Adipose tissue (tissue), 3 donors: ENCODE measurements around the gene TRIP13. TPM values are rescaled to one million over a fixed set of nuclear protein-coding genes. Genes with fewer than 3 reads are reported as not detected.
"Not testable (repeated sequence)": the region's sequence is repeated elsewhere in the genome, so short reads cannot be mapped to it uniquely, and the experiment has no call there.

Source experiments
- H3K27ac ChIP-seq: one replicate; pipeline ENCODE4 v1.5.1; 2013; ENCODE audit warnings: low read depth, low read length
- WGBS, 3 donors: extraction: QIAGEN DNeasy Blood & Tissue Kit; methylation state at CpG; one replicate each; pipeline ENCODE4 v1.1.7; 2013; 5-methylcytosine and 5-hydroxymethylcytosine counted together
- polyA plus RNA-seq, 3 donors: library from polyadenylated mRNA; stranded (reverse); fragments of 200-250 nt; gene quantifications; one replicate each; pipeline ENCODE4 v1.2.3, GENCODE V29; 2013
- donor health status: healthy with polysubstance abuse.
- donor health status: Bipolar disorder and iron deficiency.
- donor health status: healthy.

The TRIP13 gene
- polyA plus RNA-seq, 3 donors, result 0.58 to 1.5 (median 1.5) TPM

- 87 to 96% (median 87%) methylated on average over 6 of the region's 6 CpGs for WGBS, 3 donors
Measured at GRCh38 chr5:867300-867870, 25.3 kb upstream of the TRIP13 start.

GRCh38 chr5:868428-869135 is 24.1 kb upstream of the TRIP13 start:
- H3K27ac ChIP-seq, result no peak overlapping the region
- 94 to 95% (median 94%) methylated on average over 16 of the region's 16 CpGs for WGBS, 3 donors

More at GRCh38 chr5:867300-867870, 25.3 kb upstream of the TRIP13 start:
- no peak overlapping the region for H3K27ac ChIP-seq

GRCh38 chr5:870956-871355 is 21.7 kb upstream of the TRIP13 start:
- 96 to 99% (median 96%) methylated on average over 5 of the region's 5 CpGs for WGBS, 3 donors
- H3K27ac ChIP-seq, result no peak overlapping the region

GRCh38 chr5:871596-872298 is 20.9 kb upstream of the TRIP13 start:
- no peak overlapping the region for H3K27ac ChIP-seq
- 90 to 96% (median 94%) methylated on average over 24 to 29 of the region's 29 CpGs for WGBS, 3 donors

- WGBS, 3 donors, result 73 to 85% (median 74%) methylated on average over 10 of the region's 10 CpGs
- no peak overlapping the region for H3K27ac ChIP-seq
Measured at GRCh38 chr5:872301-872700, 20.4 kb upstream of the TRIP13 start.

- WGBS, 3 donors, result 78 to 81% (median 81%) methylated on average over 8 of the region's 8 CpGs
Measured at GRCh38 chr5:873328-873727, 19.4 kb upstream of the TRIP13 start.

GRCh38 chr5:875931-876330 is 16.8 kb upstream of the TRIP13 start:
- WGBS, 3 donors, result 95 to 96% (median 96%) methylated on average over 24 of the region's 24 CpGs
- H3K27ac ChIP-seq, result no peak overlapping the region

More at GRCh38 chr5:873328-873727, 19.4 kb upstream of the TRIP13 start:
- no peak overlapping the region for H3K27ac ChIP-seq

GRCh38 chr5:876398-877365 is 16.0 kb upstream of the TRIP13 start:
- WGBS, 3 donors, result 94 to 95% (median 95%) methylated on average over 28 of the region's 28 CpGs
- no peak overlapping the region for H3K27ac ChIP-seq

GRCh38 chr5:878125-878524 is 14.6 kb upstream of the TRIP13 start:
- H3K27ac ChIP-seq, result no peak overlapping the region
- WGBS, 3 donors, result 95 to 96% (median 96%) methylated on average over 15 of the region's 15 CpGs

- H3K27ac ChIP-seq, result not testable (repeated sequence)
- no CpG with 5 or more reads among the region's 8 CpGs for WGBS, 3 donors
Measured at GRCh38 chr5:878677-879076, 14.0 kb upstream of the TRIP13 start.

GRCh38 chr5:880816-881550 is 11.7 kb upstream of the TRIP13 start:
- WGBS, 3 donors, result 94 to 97% (median 96%) methylated on average over 35 of the region's 35 CpGs
- no peak overlapping the region for H3K27ac ChIP-seq

- no peak overlapping the region for H3K27ac ChIP-seq
- WGBS, 3 donors, result 91 to 94% (median 93%) methylated on average over 12 of the region's 12 CpGs
Measured at GRCh38 chr5:881551-881935, 11.1 kb upstream of the TRIP13 start.

- no peak overlapping the region for H3K27ac ChIP-seq
- 79 to 97% (median 80%) methylated on average over 33 of the region's 33 CpGs for WGBS, 3 donors
Measured at GRCh38 chr5:882253-883183, 10.2 kb upstream of the TRIP13 start.

GRCh38 chr5:883475-884181 is 9.1 kb upstream of the TRIP13 start:
- H3K27ac ChIP-seq, result no peak overlapping the region
- 94 to 96% (median 95%) methylated on average over 29 of the region's 29 CpGs for WGBS, 3 donors

- no peak overlapping the region for H3K27ac ChIP-seq
- WGBS, 3 donors, result 91 to 92% (median 92%) methylated on average over 16 of the region's 16 CpGs
Measured at GRCh38 chr5:884345-885126, 8.1 kb upstream of the TRIP13 start.

GRCh38 chr5:885127-885442 is 7.6 kb upstream of the TRIP13 start:
- H3K27ac ChIP-seq, result no peak overlapping the region
- 85 to 93% (median 92%) methylated on average over 18 of the region's 18 CpGs for WGBS, 3 donors
